Activated naive CD8-positive, alpha-beta T cell treated with anti-CD3 and anti-CD28 coated beads, Interleukin-2, amount 50 U/mL, for 24 hours (primary cell): Measurements from ENCODE around the gene KMT5B.
A peak's percentile ranks its signal among the peaks of the same experiment; 100 is the strongest.

ENCODE experiments used
- ATAC-seq: fragments of 150-1000 bp; cut with Tn5 transposase; one replicate; pipeline ENCODE4 v1.10.0; 2021
- DNase-seq: peaks from one replicate; pipeline ENCODE4 v3.0.0; 2021
- H3K27ac Mint-ChIP-seq: one replicate; pipeline ENCODE4 v1.8.0; 2021; ENCODE audit warnings: mild to moderate bottlenecking, mixed read lengths
- H3K27me3 Mint-ChIP-seq: one replicate; pipeline ENCODE4 v1.8.0; 2021; ENCODE audit warnings: mixed read lengths
- H3K36me3 Mint-ChIP-seq: one replicate; pipeline ENCODE4 v1.8.0; 2021; ENCODE audit warnings: low read depth, mixed read lengths
- H3K4me1 Mint-ChIP-seq: one replicate; pipeline ENCODE4 v1.8.0; 2021; ENCODE audit warnings: mixed read lengths
- H3K4me3 Mint-ChIP-seq: one replicate; pipeline ENCODE4 v1.8.0; 2021; ENCODE audit warnings: mild to moderate bottlenecking, moderate library complexity, mixed read lengths
- H3K9me3 Mint-ChIP-seq: one replicate; pipeline ENCODE4 v1.8.0; 2021; ENCODE audit warnings: mixed read lengths

Gene KMT5B

DNA sequence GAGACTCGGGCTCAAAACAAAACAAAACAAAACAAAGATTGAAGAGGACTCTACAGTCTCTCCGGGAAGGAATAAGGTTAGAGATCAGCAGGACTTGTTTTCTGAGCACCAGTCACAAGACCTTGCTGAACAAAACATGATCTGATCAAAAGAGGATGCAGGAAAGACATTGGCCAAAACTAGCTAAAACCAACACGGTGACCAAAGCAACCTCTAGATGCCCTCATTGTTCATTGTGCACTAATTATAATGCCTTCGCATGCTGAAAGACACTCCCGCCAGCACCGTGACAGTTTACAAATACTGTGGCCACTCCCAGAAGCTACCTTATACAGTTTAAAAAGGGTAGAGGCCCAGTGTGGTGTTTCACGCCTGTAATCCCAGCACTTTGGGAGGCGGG lies 76.2 kb downstream of the KMT5B start:
- H3K9me3 Mint-ChIP-seq: peaks cover 10% of the 10 kb centered on the region
- H3K27ac Mint-ChIP-seq: no peak overlapping the region
- no peak for DNase-seq
- peaks cover 8% of the 10 kb centered on the region for H3K4me1 Mint-ChIP-seq
- no peak for ATAC-seq
- H3K27me3 Mint-ChIP-seq: peaks cover 2% of the 10 kb centered on the region
- no peak overlapping the region for H3K4me3 Mint-ChIP-seq
- peaks cover 10% of the 10 kb centered on the region for H3K36me3 Mint-ChIP-seq

GRCh38 chr11:68135161-68135560 lies 77.9 kb downstream of the KMT5B start:
- DNase-seq (no peak), ATAC-seq (no peak)
- Mint-ChIP-seq H3K36me3 (peaks cover 10% of the 10 kb centered on the region), H3K9me3 (peaks cover 11% of the 10 kb centered on the region), H3K4me3 (no peak overlapping the region), H3K27ac (no peak overlapping the region), H3K4me1 (no peaks in the 10 kb centered on the region), H3K27me3 (peaks cover 2% of the 10 kb centered on the region)

DNA sequence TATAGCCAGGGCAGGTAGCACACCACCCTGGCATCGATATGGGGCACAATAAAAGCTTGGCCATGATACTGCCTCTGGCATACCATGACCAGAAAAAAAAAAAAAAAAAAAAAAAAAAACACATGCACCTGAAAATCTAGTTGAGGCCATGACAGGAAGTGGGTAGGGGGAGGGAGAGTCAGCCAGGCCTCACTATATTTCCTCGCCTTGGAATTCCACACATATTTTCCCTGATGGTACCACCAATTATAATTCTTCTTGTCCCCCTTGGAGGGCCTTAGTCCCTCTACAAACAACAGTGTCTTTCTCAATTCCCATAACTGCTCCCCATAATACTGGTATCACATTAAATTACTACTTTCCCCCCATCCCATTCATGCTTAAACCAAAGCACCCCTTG lies 79.3 kb downstream of the KMT5B start:
- no peak for DNase-seq
- peaks cover 11% of the 10 kb centered on the region for H3K9me3 Mint-ChIP-seq
- no peaks in the 10 kb centered on the region for H3K4me1 Mint-ChIP-seq
- no peak overlapping the region for H3K27ac Mint-ChIP-seq
- H3K27me3 Mint-ChIP-seq: peaks cover 12% of the 10 kb centered on the region
- H3K4me3 Mint-ChIP-seq: no peak overlapping the region
- H3K36me3 Mint-ChIP-seq: peaks cover 10% of the 10 kb centered on the region
- ATAC-seq: no peak

DNA sequence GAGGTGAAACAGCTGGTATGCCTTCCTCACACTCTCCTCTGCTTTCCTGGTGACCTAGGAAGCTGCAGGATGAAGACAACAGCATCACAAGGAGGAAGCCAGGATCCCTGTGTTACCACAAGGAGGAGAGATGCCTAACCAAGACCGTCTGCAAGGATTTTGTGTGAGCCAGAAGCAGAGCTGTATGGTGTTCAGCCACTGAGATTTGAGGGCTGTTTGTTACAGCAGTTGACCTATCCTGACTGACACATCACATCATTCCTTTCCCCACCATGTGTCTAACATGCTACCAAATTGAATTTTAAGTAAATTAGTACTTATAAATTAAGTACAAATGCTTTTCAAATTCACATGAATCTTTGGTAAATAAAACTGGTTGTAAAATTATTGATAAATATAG lies 83.0 kb downstream of the KMT5B start:
- no peak overlapping the region for H3K27ac Mint-ChIP-seq
- no peak for DNase-seq
- peaks cover 13% of the 10 kb centered on the region for H3K27me3 Mint-ChIP-seq
- no peaks in the 10 kb centered on the region for H3K4me1 Mint-ChIP-seq
- peaks cover 11% of the 10 kb centered on the region for H3K9me3 Mint-ChIP-seq
- ATAC-seq: no peak
- no peak overlapping the region for H3K4me3 Mint-ChIP-seq
- peaks cover 10% of the 10 kb centered on the region for H3K36me3 Mint-ChIP-seq

GRCh38 chr11:68128682-68129327 lies 84.3 kb downstream of the KMT5B start:
- Mint-ChIP-seq H3K4me1 (no peaks in the 10 kb centered on the region), H3K4me3 (no peak overlapping the region), H3K9me3 (peaks cover 11% of the 10 kb centered on the region), H3K27me3 (peaks cover 13% of the 10 kb centered on the region), H3K27ac (no peak overlapping the region), H3K36me3 (peaks cover 8% of the 10 kb centered on the region)
- DNase-seq: no peak
- no peak for ATAC-seq

DNA sequence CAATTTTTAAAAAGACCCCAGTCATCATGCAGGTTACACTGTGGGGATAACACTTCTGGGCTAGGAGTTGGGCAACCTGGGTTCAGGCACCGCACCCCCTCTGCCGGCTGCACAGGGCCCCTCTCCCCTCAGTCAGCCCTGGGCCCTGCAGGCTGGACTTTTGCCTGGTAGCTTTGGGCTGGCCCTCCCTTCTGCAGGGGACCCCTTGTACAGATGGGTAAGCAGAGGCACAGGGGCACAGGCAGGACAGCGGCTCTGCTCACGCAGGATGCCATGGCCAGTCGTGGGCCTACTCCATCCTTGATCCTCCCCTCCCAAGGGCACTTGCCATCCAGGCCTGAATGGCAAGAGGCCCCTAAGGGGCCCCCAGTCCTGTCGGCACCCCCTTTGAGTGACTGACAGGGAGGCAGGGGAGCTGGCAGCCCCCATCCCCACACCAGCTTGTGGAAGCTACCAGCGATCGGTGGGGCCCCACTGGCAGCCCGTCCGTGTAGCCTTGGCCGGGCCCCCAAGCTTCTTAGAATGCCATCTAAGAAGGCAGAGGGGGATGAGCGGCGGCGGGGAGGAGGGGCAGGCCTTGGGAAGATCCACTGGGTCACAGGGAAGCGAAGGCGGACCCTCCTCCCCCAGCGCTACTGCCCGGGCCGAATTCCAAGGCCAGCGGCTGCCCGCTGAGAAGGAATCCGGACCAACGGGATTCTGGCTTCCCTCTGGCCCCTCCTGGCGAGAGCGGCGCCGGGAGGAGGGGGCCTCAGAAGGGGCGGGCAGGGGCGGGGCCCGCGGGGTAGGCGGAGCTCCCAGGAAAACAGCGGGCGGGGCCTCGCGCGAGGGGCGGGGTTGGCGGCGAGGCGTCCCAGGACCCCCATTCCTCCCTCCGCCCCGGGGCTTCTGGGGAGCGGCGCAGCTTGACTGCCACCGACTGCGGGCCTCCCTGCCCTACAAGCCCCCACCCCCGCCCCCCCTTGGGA lies 85.1 kb downstream of the KMT5B start:
- H3K4me3 Mint-ChIP-seq: no peak overlapping the region
- no peaks in the 10 kb centered on the region for H3K4me1 Mint-ChIP-seq
- DNase-seq: no peak
- ATAC-seq: no peak
- H3K27ac Mint-ChIP-seq: no peak overlapping the region
- peaks cover 7% of the 10 kb centered on the region for H3K36me3 Mint-ChIP-seq
- peaks cover 11% of the 10 kb centered on the region for H3K9me3 Mint-ChIP-seq
- peaks cover 13% of the 10 kb centered on the region for H3K27me3 Mint-ChIP-seq

- ATAC-seq (no peak), DNase-seq (no peak)
- no peak overlapping the region for H3K27ac Mint-ChIP-seq
- peaks cover 13% of the 10 kb centered on the region for H3K27me3 Mint-ChIP-seq
- no peak overlapping the region for H3K4me3 Mint-ChIP-seq
- H3K36me3 Mint-ChIP-seq: no peaks in the 10 kb centered on the region
- H3K9me3 Mint-ChIP-seq: no peaks in the 10 kb centered on the region
- peaks cover 8% of the 10 kb centered on the region for H3K4me1 Mint-ChIP-seq
These were observed 87.9 kb downstream of the KMT5B start for GRCh38 chr11:68125164-68125563.

- ATAC-seq (no peak), DNase-seq (no peak)
- Mint-ChIP-seq H3K4me3 (no peak overlapping the region), H3K9me3 (no peaks in the 10 kb centered on the region), H3K27me3 (peaks cover 1% of the 10 kb centered on the region), H3K36me3 (peaks cover 2% of the 10 kb centered on the region), H3K27ac (no peak overlapping the region), H3K4me1 (peaks cover 26% of the 10 kb centered on the region)
These were observed 90.1 kb downstream of the KMT5B start for GRCh38 chr11:68122936-68123539.

- H3K4me1 Mint-ChIP-seq: peaks cover 26% of the 10 kb centered on the region
- H3K27me3 Mint-ChIP-seq: no peaks in the 10 kb centered on the region
- peak within 1 kb of the TSS; percentile 82 for H3K27ac Mint-ChIP-seq
- H3K9me3 Mint-ChIP-seq: no peaks in the 10 kb centered on the region
- H3K4me3 Mint-ChIP-seq: peak within 1 kb of the TSS; percentile 83
- peak; percentile 94 for ATAC-seq
- peaks cover 2% of the 10 kb centered on the region for H3K36me3 Mint-ChIP-seq
- peak; percentile 94 for DNase-seq
These were observed 91.8 kb downstream of the KMT5B start, which contains the start of gene CHKA for GRCh38 chr11:68121067-68121899. CHKA (minus strand) TSS chr11:68121388; CDS start chr11:68121177, 211 bp downstream.

GRCh38 chr11:68120273-68121066 lies 92.6 kb downstream of the KMT5B start:
- no peaks in the 10 kb centered on the region for H3K27me3 Mint-ChIP-seq

DNA sequence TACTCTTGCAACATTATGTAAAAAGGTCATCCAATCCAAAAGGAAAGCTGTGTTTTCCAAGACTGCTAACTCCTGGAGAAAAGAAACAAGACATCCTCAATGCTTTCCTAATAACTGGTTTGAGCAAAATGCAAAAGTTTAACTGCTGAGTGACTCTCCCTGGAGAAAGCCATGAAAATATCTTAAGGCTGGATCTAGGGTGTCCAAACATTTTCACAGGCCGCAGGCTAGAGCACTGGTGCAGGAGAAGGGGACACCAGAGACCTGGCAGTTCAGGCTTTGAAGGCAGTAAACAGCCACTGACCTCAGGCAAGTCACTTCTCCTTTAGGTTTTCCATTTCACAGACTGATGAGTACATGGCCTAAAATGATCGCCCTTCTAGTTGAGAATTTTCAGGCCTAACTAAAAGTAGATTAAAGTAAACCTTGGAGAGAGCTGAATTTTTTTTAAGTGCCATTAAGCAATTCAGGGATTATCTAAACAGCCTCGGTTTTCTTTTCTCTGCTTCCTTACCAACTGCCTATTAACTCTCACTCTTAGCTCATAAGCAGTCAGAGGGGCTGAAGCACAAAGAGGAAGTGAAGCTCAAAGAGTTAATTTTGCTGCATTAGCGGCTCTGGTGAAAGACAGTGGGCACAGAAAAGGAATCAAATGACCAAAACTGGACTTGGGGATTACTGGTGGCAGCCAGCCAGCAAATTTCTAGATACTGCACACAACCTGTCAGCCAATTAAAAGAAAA lies 94.2 kb downstream of the KMT5B start:
- peak overlapping the region; percentile 54 for H3K4me3 Mint-ChIP-seq

More at GRCh38 chr11:68120273-68121066, 92.6 kb downstream of the KMT5B start:
- Mint-ChIP-seq H3K9me3 (no peaks in the 10 kb centered on the region), H3K36me3 (peaks cover 2% of the 10 kb centered on the region), H3K27ac (peak overlapping the region; percentile 63), H3K4me3 (peak overlapping the region; percentile 83), H3K4me1 (peaks cover 26% of the 10 kb centered on the region)
- ATAC-seq: no peak
- DNase-seq: peak; percentile 50

GRCh38 chr11:68117853-68118470 lies 95.1 kb downstream of the KMT5B start:
- no peak overlapping the region for H3K4me3 Mint-ChIP-seq
- no peaks in the 10 kb centered on the region for H3K27me3 Mint-ChIP-seq
- ATAC-seq (no peak), DNase-seq (no peak)
- H3K4me1 Mint-ChIP-seq: peaks cover 26% of the 10 kb centered on the region
- no peaks in the 10 kb centered on the region for H3K9me3 Mint-ChIP-seq
- H3K27ac Mint-ChIP-seq: no peak overlapping the region
- H3K36me3 Mint-ChIP-seq: peaks cover 2% of the 10 kb centered on the region

More for the DNA sequence above, 94.2 kb downstream of the KMT5B start:
- DNase-seq (no peak), ATAC-seq (no peak)
- peaks cover 2% of the 10 kb centered on the region for H3K36me3 Mint-ChIP-seq
- no peaks in the 10 kb centered on the region for H3K9me3 Mint-ChIP-seq
- no peak overlapping the region for H3K27ac Mint-ChIP-seq
- H3K27me3 Mint-ChIP-seq: no peaks in the 10 kb centered on the region
- H3K4me1 Mint-ChIP-seq: peaks cover 26% of the 10 kb centered on the region
